ENCODE results near the gene PRDX2. TPM values are rescaled to one million over a fixed set of nuclear protein-coding genes. Genes with fewer than 3 reads are reported as not detected.
A peak's percentile ranks its signal among the peaks of the same experiment; 100 is the strongest.

PRDX2 gene
- total RNA-seq, 4 donors from 2014 or later: 178 to 303 (median 227) TPM

DNA sequence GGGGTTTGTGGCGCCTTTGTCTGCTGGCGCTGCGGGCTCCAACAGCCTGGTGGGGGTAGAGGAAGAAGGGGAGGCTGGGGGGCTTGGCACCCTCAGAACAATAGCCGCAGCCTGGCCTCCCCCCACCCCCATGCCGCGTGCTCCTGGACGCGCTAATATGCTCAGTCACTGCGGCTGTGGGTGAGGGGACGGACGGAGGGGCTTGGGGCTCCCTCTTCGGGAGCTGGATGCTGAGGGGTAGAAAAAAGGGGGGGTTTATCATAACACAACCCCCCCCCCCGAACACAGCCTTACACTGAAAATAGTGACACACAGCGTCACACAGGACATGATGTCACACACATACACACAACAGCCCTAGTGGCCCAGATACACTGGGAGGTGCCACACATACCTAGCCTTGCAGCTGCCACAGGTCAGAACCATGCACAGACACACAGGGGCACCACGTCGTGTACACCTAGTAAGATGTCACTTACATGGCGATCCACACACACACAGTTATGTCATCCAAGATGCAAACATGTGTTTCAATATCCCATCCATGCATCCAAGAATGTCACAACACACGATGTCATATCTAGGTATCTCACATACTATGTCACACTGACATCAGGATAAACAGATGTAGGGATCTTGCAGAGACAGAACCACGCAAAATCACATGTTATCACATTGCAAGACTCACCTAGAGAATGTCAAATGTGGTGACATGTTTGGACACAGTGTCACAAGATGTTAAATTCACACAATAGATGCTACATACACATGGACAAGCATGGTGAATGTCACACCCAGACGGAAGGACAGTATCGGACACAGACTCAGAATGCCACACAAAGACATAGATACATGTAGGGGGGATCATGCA lies 37.5 kb upstream of the PRDX2 start:
- peaks cover 100% of the 10 kb centered on the region for H3K27me3 ChIP-seq
- WGBS, 2 donors (ENCODE audit: low coverage in 1 of 2): 41 to 51% methylated on average over 4 to 5 of the region's 21 CpGs
- no peak for TF ChIP-seq EP300 (IDR thresholded peaks at IDR 0.05)
- TF ChIP-seq POLR2A (IDR thresholded peaks at IDR 0.05): no peak
- no peak for TF ChIP-seq POLR2AphosphoS5 (IDR thresholded peaks at IDR 0.05)
- TF ChIP-seq, protein P1, sequence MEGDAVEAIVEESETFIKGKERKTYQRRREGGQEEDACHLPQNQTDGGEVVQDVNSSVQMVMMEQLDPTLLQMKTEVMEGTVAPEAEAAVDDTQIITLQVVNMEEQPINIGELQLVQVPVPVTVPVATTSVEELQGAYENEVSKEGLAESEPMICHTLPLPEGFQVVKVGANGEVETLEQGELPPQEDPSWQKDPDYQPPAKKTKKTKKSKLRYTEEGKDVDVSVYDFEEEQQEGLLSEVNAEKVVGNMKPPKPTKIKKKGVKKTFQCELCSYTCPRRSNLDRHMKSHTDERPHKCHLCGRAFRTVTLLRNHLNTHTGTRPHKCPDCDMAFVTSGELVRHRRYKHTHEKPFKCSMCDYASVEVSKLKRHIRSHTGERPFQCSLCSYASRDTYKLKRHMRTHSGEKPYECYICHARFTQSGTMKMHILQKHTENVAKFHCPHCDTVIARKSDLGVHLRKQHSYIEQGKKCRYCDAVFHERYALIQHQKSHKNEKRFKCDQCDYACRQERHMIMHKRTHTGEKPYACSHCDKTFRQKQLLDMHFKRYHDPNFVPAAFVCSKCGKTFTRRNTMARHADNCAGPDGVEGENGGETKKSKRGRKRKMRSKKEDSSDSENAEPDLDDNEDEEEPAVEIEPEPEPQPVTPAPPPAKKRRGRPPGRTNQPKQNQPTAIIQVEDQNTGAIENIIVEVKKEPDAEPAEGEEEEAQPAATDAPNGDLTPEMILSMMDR (IDR thresholded peaks at IDR 0.05): no peak
- peaks cover 0 to 32% (median 14%) of the 10 kb centered on the region in 3 donors for H3K4me1 ChIP-seq
- H3K4me3 ChIP-seq: peak overlapping the region in 1 of 2 donors; percentile 39
- no peaks in the 10 kb centered on the region for H3K36me3 ChIP-seq
- no peaks in the 10 kb centered on the region for H3K9me3 ChIP-seq
- ATAC-seq: no peak
- no peak overlapping the region for H3K27ac ChIP-seq

DNA sequence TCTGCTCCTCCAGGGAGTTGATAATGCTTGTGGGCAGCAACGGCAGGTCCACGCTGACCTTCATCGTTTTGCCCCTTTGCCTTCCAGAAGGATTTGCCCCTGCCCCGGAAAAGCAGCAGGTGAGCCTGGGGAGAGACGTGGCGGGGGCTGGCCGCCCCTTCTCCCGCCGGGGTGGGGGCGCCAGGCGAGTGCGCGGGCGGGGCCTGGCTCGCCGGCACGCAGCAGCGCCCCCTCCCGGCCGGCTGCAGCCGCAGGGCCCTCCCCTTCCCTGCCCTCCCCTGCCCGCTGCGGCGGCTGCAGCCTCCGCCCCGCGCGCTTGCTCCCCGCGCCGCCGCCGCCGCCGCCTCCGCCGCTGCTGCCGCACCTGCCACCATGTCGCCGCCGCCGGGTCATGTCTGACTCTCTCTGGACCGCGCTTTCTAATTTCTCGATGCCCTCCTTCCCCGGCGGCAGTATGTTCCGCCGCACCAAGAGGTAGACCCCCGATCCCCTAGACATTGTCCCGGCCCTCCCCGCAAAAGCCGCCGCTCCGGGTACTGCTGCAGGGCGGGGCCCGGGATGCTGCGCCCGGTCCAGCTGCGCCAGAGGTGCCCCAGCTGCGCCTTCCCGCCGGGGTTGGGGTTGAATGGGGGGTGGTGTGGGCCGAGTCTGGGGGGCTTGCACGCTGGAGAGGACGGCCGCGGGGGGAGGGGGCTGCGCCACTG lies 36.7 kb upstream of the PRDX2 start, which contains the start of gene MAST1:
Gene MAST1 (plus strand): TSS at position 334 of the 704 bp plus-strand sequence. CDS start 58 bp downstream, at position 392.
- peaks cover 100% of the 10 kb centered on the region for H3K27me3 ChIP-seq
- H3K4me1 ChIP-seq: peaks cover 0 to 40% (median 18%) of the 10 kb centered on the region in 3 donors
- H3K36me3 ChIP-seq: no peaks in the 10 kb centered on the region
- H3K9me3 ChIP-seq: no peaks in the 10 kb centered on the region
- WGBS, 2 donors (ENCODE audit: low coverage in 1 of 2): 0% methylated on average over 1 of the region's 69 CpGs; no CpG with 5 or more reads in 1 of the 2 donors
- TF ChIP-seq, protein P1 (IDR thresholded peaks at IDR 0.05): peak in 3 of 4 experiments; percentile 31 to 54 (median 41)
- TF ChIP-seq POLR2AphosphoS5 (IDR thresholded peaks at IDR 0.05): no peak
- ATAC-seq: peak; percentile 67
- H3K4me3 ChIP-seq: peak within 1 kb of the TSS in 1 of 2 donors; percentile 39
- no peak within 1 kb of the TSS for H3K27ac ChIP-seq

DNA sequence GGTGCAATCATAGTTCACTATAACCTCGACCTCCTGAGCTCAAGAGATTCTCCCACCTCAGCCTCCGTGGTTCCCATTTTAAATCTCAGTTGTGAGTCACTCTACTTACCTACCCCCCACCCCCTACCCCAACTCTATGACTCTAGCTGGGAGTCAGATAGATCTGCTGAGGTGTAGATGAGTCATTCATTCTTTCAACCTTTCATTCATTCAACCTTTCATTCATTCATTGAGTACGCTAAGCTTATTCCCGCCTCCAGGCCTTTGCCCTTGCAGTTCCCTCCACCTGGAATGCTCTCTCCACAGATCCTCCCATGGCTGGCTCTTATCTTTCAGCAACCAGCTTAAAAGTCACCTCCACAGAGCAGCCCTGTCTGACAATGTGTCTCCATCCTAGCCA lies 35.6 kb upstream of the PRDX2 start:
- Histone ChIP-seq H3K27me3 (peaks cover 100% of the 10 kb centered on the region), H3K36me3 (no peaks in the 10 kb centered on the region), H3K9me3 (no peaks in the 10 kb centered on the region), H3K4me3 (no peak overlapping the region), H3K27ac (no peak overlapping the region), H3K4me1 (peaks cover 0 to 51% (median 18%) of the 10 kb centered on the region in 3 donors)
- 70 to 80% methylated on average over 4 of the region's 4 CpGs for WGBS, 2 donors (ENCODE audit: low coverage in 1 of 2)
- ATAC-seq: no peak
- no peak for TF ChIP-seq EP300 (IDR thresholded peaks at IDR 0.05)
- no peak for TF ChIP-seq POLR2A (IDR thresholded peaks at IDR 0.05)
- no peak for TF ChIP-seq POLR2AphosphoS5 (IDR thresholded peaks at IDR 0.05)
- TF ChIP-seq, protein P1 (IDR thresholded peaks at IDR 0.05): no peak

DNA sequence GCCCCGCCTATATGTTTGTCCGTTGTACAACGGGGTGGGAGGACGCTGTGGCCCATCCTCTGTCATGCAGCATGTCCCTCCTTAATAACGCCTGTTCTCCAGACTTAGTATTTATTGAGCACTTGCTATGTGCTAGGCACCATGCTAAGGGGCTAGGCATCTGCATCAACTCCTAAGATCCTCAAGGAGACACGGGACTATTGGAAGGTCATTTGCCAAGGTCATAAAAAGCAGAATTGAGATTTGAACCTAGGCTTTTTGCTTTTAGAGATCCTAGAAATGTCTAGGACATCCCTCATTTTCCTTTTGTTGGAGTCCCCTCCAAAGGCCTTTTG lies 34.9 kb upstream of the PRDX2 start:
- no peak for ATAC-seq
- Histone ChIP-seq H3K9me3 (no peaks in the 10 kb centered on the region), H3K4me3 (no peak overlapping the region), H3K4me1 (peaks cover 0 to 51% (median 18%) of the 10 kb centered on the region in 3 donors), H3K36me3 (no peaks in the 10 kb centered on the region), H3K27ac (no peak overlapping the region), H3K27me3 (peaks cover 100% of the 10 kb centered on the region)
- TF ChIP-seq EP300 (IDR thresholded peaks at IDR 0.05): no peak
- no peak for TF ChIP-seq POLR2A (IDR thresholded peaks at IDR 0.05)
- no peak for TF ChIP-seq POLR2AphosphoS5 (IDR thresholded peaks at IDR 0.05)
- 0 to 7% methylated on average over 1 to 2 of the region's 6 CpGs for WGBS, 2 donors (ENCODE audit: low coverage in 1 of 2)

DNA sequence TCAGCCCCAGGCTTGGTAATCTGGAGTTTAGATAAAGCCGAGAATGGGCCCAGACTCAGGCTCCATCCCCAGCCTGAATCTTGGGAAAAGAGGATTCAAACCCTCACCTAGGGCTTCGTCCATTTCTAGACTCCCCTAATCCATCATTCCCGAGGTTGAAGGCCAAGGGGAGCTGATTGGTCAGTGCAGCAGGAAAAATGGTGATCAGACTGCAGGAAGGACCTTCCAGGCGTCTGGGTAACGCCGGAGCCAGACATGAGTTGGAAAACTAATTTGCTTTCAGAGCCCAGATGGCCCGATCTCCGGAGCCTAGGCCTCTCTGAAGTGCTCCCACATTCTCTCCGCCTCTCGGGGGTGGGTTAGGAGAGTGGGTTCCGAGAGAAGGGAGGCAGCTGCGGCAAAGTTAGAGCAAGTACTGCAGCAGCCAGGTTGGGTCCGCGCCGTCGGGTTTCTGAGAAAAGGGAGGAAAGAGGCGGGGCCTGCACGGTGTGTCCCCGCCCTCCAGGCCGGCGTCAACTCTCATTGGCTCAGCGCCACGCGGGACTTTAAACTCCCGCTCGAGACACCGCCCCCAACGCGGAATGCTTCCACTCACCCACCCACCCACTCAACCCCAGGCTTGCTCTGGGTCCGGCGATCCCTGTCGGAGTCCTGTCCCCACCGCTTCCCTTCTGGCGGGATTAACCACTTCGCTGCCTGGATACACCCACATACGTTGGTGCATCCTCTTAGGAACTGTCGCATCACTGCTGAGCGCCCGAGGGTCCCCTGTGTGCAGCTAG lies 33.6 kb upstream of the PRDX2 start:
- ATAC-seq: no peak
- no peak overlapping the region for H3K27ac ChIP-seq
- no peaks in the 10 kb centered on the region for H3K9me3 ChIP-seq
- no peaks in the 10 kb centered on the region for H3K36me3 ChIP-seq
- peaks cover 0 to 40% (median 13%) of the 10 kb centered on the region in 3 donors for H3K4me1 ChIP-seq
- 2 to 4% methylated on average over 15 to 18 of the region's 39 CpGs for WGBS, 2 donors (ENCODE audit: low coverage in 1 of 2)
- no peak overlapping the region for H3K4me3 ChIP-seq
- H3K27me3 ChIP-seq: peaks cover 100% of the 10 kb centered on the region
- TF ChIP-seq POLR2AphosphoS5 (IDR thresholded peaks at IDR 0.05): no peak
- no peak for TF ChIP-seq EP300 (IDR thresholded peaks at IDR 0.05)
- TF ChIP-seq, protein P1 (IDR thresholded peaks at IDR 0.05): no peak
- TF ChIP-seq POLR2A (IDR thresholded peaks at IDR 0.05): no peak
